Ecto neural progenitor cell (in vitro differentiated cells): Measurements from ENCODE around the gene C1QTNF8.

Experiments
- DNase-seq: peaks from one replicate; pipeline ENCODE4 v3.0.0-alpha.2; 2018; ENCODE audit warnings: low spot score

Gene C1QTNF8, protein sequence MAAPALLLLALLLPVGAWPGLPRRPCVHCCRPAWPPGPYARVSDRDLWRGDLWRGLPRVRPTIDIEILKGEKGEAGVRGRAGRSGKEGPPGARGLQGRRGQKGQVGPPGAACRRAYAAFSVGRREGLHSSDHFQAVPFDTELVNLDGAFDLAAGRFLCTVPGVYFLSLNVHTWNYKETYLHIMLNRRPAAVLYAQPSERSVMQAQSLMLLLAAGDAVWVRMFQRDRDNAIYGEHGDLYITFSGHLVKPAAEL

DNA sequence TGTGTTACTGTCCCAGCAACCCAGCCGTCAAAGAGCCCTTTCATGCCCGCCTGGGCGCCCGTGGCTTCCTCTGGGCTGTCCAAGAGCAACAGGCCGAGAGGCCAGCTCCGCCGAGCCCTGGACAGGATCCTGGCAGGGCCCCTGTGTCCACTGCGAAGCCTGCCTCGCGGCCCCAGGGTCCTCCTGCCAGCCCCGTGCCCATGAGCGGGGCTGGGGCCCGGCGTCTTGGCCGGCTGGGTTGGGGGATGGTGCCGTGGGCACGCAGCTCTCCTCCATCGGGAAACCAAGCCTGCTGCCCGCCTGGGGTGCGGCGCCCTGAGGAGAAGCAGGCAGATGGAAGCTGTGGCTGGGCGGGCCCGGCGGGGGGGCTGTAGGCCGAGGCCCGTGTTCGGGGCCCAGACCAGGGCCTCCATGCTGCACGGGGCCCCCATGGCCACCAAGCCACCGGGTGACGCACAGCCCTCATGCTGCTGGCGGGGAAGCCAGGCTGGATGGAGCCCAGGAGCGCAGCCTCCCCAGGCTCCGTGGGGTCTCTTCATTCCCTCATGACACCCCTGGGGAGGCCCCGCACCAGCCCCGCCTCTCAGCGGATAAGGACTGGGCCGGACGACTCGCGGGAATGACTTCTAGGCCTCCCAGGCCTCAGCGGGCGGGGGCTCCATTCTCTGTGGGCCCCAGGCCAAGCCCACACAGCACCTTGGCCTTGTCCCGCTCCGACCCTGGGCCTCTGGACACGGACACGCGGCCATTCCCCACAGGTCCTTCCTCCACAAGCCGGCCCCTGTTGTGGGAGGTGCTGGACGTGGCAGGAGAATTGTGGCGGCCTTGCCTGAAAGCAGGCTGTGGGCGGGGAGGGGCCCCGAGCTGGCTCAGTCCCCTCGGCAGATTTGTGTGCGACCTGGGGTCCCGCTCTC is at the start of gene C1QTNF8:
TSS of gene C1QTNF8 (minus strand) at position 76 of the 914 bp plus-strand sequence. CDS start 1,322 bp downstream, outside the sequence.
- no peak for DNase-seq

DNA sequence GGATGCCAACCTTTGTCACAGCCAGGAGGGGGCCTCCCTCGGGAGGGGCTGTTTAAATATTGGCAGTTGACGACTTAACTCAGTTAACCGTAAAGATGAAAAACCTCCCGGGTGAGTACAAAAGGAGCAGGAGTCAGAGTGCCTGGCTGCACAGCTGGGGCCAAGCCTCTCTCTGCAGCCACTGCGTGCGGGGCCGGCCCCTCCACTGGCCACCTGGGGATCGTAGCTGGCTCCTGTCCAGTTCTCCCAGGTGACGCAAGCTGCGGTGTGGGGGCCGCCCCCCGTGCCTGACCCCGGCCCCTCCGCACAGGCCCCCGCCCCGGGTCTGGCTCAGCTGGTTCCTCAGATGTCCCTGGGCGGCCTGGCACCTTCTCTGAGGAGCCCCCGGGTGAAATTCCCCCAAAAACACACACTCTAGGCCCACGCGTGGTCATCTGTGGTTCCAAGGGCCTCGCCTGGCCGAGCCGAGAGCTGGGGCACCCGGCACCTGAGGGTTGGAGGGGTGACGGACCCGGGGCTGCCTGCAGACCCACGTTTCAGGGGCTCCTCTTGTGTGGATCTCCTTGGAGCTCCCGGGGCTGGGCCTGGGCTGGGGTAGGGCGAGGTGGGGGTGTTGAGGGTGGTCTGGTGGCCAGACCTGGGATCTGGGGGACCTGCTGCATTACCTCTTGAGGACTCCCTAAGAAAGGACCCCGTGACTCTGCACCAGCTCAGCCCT is 49.5 kb upstream of the C1QTNF8 start:
- no peak for DNase-seq

DNA sequence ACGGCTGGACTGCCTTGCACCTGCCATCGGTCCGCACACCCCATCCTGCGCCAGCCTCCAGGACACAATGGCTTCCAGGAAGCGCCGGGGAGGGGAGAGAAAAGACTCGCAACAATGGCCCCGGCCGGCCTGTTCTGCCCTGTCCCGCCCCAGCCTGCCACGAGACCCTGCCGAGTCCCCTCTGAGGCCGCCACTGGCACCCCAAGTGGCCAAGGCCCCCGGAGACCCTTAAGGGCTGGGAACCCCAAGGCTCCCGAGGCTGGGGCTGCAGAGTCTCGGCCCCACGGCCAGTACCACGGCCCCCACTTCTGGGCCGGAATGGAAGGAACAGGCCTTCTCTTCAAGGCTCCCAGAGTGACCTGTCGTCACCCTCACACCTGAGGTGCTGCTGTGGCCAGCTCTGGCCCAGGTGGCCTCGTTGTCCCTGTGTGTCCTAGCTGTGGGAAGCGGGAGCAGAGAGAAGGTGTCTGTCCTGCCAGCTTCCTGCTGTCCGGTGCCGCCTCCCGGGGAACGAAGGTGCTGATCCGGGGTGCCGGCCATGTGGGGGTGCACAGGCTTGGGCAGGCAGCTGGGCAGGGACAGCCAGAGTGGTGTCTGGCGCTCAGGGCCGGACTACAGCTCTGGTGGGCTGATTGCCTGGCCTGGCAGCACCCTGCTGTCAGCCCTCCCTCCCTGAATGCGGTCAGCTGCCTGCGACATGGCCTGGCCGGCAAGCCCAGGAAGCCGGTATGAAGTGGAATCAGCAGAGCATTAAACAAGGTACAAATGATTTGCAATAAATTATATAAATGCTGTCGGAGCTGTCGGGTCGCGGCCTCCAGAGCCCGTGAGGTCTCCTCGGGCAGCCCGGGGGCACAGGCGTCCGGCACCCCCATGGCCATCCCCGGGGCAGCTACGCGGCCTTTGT is 48.7 kb upstream of the C1QTNF8 start:
- DNase-seq, result no peak

DNA sequence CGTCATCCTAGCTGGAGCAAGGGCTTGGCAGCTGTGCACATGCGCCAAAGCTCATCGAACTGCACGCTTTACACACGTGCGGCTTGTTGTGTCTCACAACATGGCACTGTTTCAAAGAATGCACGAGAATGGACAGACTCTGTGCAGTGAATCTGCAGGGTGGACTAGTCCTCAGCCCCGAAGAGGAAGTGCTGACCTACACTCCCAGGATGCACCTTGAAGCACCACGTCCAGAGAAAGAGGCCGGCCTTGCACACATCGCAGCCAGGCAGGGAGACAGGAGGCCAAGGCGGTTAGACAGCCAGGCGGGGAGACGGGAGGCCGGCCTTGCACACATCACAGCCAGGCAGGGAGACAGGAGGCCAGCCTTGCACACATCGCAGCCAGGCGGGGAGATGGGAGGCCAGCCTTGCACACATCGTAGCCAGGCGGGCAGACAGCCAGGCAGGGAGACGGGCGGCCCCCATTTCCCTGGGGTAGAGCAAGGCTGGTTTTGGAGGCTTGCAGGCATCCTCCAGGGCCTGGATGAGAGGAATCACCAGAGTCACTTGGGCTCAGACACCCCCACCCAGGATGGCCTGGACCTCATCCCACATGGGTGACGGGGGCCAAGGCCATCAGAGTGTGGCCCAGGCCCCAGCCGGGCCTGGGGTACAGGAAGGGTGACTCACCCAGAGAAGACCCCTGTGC is 47.9 kb upstream of the C1QTNF8 start:
- no peak for DNase-seq

DNA sequence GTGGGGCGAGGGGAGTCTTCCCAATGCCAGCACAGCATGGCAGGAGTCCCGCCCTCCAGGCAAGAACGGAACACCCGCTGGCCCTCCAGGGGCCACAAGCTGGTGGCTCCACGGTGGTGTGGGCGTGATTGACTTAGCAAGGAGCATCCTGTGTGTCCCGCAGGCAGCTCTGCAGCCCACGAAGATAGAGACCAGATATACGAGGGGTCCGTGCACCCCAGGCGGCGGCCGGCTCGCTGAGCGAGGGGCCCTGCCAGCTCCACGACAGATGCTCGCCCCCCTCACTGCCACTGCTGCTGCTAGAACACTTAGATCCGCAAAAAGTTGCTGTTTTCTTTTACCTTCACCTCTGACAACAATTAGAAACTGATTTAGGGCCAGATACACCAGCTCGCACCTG is 46.9 kb upstream of the C1QTNF8 start:
- no peak for DNase-seq

DNA sequence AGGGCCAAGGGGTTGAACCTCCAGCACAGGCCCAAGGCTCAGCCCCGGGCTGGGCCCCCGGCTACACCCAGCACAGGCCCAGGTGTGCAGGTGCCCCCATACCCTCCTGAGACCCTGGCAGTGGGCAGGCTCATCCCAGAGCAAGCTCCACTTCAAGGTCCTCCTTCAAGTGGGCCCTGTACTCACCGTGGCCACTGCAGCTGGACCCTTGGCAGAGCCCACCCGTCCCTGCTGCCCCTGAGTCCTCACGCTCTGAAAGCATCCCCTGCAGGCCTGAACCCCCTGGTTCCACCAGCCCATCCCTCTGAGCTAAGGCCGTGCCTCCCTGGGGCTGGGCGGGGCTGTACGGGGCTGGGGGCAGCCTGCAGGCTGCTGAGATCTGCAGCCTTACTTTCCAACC is 45.7 kb upstream of the C1QTNF8 start:
- no peak for DNase-seq

GRCh38 chr16:1141191-1141590 is 45.1 kb upstream of the C1QTNF8 start:
- no peak for DNase-seq

DNA sequence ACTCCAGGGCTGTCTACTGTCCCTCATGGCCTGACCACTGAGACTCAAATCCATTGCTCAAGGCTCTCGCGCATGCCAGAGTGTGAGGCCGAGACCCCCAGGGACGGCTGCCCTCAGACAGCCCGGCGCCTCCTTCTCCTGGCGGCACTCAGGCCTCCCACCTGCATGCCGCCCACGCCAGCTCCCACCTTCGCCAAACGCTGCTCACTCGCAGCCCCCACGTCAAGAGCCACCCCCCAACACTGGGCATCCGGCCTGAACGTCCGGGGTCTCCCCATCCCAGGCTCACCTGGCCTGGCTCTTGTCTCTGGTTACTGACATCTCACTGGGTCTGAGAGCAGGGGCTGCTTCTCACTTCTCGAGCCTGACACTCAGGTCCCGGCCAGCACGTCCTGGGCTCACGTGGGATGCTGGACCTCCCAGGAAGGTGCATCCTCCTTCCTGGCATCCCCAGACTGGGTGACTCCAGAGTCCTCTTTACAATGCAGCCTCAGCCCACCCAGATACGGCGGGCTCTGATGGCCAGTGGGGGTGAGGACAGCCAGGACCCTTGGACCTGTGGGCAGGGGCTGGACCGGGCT is 44.6 kb upstream of the C1QTNF8 start:
- DNase-seq, result no peak

DNA sequence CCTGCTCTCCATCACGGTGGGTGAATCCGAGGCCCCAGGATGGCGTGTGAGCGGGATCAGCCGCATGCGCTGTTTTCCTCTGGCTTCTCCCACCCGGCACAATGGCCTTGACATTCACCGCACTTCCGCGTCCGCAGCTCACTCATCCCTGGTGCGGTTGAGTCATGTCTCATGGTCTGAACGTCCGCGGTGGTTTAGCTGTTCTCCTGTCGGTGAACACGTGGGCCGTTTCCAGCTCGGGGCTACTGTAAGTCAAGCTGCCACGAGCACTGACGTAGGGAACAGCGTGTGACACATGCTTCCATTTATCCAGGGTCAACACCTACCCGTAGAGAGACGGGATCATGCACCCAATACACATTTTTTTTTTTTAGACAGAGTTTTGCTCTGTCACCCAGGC is 41.6 kb upstream of the C1QTNF8 start:
- no peak for DNase-seq

DNA sequence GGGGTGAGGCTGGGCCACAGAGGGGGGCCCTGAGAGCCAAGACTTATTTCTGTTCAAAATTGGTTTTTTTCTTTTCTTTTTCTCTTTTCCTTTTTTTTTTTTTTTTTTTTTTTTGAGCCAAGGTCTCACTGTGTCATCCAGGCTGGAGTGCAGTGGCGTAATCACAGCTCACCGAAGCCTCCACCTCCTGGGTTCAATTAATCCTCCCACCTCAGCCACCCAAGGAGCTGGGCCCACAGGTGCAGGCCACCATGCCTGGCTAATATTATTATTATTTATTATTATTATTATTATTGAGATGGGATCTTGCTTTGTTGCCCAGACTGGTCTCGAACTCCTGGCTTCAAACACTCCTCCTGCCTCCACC is 39.4 kb upstream of the C1QTNF8 start:
- no peak for DNase-seq

GRCh38 chr16:1134776-1135458 is 38.9 kb upstream of the C1QTNF8 start:
- DNase-seq, result no peak

DNA sequence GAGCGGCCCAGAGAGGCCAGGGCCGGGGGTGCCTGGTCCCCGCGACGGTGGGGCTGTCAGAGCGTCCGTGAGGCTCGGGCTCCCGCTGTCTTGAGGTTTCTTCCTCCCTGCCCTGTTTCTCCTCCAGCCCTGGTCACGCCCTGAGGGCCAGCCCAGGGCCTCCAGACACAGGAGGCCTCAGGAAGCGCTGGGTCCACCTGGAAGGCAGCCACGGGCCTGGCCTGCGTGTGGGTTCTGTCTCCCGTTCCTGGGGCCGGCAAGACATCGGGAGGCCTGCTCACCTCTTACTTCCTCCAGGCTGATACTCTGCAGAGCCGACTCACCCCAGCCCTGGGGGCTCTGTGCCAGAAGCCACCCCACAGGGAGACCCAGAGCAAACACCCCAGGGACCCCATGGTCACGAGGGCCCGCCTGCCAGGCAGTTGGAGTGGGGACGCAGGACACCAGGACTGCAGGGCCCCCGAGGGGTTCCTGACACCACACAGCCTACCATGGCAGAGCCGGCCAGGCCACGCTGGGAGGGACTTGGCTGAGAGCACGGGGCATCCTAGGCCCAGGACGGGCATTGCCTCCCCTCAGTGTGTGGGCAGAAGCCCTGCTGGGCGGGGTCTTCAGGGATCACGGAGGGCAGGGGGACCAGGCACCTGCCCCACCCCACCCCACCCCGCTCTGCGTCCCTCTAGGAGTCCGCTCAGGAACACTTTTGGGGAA is 37.9 kb upstream of the C1QTNF8 start:
- no peak for DNase-seq

- no peak for DNase-seq
Observed at GRCh38 chr16:1133271-1133670, 37.2 kb upstream of the C1QTNF8 start.

DNA sequence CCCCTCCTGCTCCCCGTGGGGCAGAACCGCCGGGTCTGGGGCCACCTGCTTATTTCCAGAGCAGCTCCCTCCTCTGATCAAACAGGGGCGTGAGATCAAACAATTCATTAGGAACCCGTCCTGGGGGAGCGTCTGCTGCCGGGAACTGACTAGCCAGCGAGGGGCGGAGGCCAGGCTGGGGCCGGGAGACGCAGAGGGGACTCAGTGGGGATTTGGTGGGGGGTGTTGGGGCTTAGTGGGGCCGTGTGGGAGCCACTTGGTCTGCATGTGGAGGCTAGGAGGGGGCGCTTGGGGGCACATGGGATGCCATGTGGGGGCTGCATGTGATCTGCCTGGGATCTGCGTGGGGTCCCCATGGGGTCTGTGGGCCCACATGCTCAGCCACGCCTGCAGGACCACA is 36.4 kb upstream of the C1QTNF8 start:
- DNase-seq, result no peak

DNA sequence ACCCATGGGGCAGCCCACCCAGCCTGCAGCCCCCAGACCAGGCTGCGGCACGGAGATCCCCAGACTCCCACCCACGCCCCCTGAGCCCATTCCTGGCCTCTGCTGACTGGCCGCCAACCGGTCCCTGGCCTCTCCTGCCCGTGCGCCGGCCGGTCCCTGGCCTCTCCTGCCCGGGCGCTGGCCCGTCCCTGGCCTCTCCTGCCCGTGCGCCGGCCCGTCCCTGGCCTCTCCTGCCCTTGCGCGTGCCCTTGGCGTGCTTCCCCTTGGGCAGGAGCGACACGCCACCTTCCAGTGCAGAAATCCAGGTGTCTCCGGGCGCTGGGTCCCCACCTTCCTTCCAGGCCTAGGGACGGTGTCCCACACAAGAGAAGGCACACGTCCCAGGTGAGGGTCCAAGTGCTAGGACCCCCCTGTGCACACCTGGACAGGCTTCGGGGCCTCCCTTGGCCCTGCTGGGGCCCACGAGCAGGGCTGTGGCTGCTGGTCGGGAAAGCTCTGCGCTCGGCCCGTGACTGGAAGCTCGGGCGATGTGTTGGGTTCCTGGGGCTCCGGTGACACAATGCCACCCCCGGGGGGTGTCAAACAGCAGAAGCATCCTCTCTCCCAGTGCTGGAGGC is 35.4 kb upstream of the C1QTNF8 start:
- DNase-seq, result no peak

DNA sequence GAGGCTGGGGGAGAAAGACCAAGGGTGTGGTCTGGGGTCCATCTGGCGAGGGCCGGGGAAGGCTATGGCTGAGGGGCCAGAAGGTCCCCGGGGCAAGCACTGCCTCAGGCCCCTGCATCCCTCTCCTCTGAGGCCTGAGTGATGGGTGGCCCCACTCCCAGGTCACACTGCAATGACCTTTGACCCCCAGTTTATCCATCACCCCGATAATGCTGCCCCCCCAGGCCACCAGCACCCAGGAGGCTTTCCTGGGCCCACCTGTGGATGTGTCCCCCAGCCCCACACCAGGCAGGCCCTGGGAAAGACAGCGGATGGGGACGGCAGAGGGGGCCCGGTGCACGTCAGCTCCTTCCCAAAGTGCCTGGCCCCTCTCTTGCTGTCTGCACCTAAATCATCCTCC is 34.3 kb upstream of the C1QTNF8 start:
- DNase-seq, result no peak

DNA sequence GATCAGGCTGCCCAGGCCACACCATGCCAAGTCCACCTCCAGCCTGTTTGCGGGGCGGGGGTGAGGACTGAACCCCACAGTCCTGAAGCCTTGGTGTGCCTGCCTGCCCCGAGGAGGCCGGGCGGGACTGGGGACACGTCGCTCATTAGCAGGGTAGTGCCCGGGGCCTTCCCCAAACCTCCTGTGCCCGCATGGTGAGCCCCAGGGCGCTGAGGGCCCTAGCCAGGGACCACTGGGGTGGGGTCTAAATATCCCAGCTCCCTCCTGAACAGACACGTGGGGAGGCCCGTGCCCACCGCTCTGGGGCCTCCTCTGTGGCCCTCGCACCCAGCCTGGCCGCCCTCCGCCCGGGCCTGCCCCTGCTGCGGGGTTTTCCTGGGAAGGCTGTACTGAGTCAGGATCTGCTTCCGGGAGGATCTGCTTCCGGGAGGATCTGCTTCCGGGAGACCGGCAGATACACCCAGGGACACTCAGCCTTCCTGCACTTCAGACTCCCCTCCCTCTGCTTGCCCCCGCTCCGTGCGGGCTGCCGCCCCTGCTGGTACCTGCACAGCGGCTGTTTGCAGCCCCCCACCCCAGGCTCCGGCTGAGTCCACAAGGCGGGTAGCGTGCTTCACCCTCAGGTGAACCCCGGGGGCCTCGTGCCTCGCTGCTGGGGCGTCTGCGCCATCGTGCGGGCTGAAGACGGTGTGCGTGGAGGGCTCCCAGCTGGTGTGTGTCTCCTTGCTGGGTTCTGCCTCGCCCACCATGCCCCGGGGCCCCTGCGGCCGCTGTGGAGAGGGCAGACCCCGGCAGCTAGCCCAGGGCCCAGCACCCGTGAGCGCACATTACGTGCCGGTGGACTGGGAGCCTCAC is 33.3 kb upstream of the C1QTNF8 start:
- no peak for DNase-seq
